Transverse colon (tissue), 4 donors: ENCODE data around the gene KIZ. TPM values are rescaled to one million over a fixed set of nuclear protein-coding genes. Genes with fewer than 3 reads are reported as not detected.

Experiments
- DNase-seq: peaks from one replicate; pipeline ENCODE4 v3.0.0-alpha.2; 2019
- H3K27ac ChIP-seq, 4 donors: fragments of 200-600 bp; sonication (generic); 2 replicates each; pipeline ENCODE4 v1.5.1; 2016 to 2018; ENCODE audit warnings: inconsistent platforms in 4 of 4
- H3K27me3 ChIP-seq: fragments of 200-600 bp; sonication (generic); 2 replicates; pipeline ENCODE4 v1.5.1; 2017; ENCODE audit warnings: inconsistent platforms
- H3K36me3 ChIP-seq, 4 donors: fragments of 200-600 bp; sonication (generic); 2 replicates each; pipeline ENCODE4 v1.5.1; 2017 to 2019; ENCODE audit warnings: inconsistent platforms in 4 of 4
- H3K4me1 ChIP-seq, 4 donors: fragments of 200-600 bp; sonication (generic); 2 replicates each; pipeline ENCODE4 v1.5.1; 2017 to 2020; ENCODE audit warnings: inconsistent platforms in 4 of 4
- H3K4me3 ChIP-seq, 4 donors: fragments of 200-600 bp; sonication (generic); 1 replicate in 1 of 4; 2 replicates in 3 of 4; pipeline versions ENCODE4 v1.5.1 to v1.6.1; 2017 to 2019; ENCODE audit warnings: inconsistent platforms in 4 of 4
- H3K9me3 ChIP-seq, 2 donors: fragments of 200-600 bp; sonication (generic); 2 replicates each; pipeline ENCODE4 v1.5.1; 2017 to 2019; ENCODE audit warnings: inconsistent platforms in 2 of 2
- EP300 ChIP-seq: sonication (generic); formaldehyde crosslinking; IDR thresholded peaks from one replicate; pipeline ENCODE4 v1.6.1; 2017; ENCODE audit warnings: antibody characterized with exemption, low read depth
- POLR2A ChIP-seq: fragments of 450-650 bp; IDR thresholded peaks from one replicate; pipeline ENCODE4 v1.6.1; 2016; ENCODE audit warnings: antibody characterized with exemption, mild to moderate bottlenecking, moderate library complexity
- POLR2AphosphoS5 ChIP-seq, 3 donors: sonication (generic); formaldehyde crosslinking; IDR thresholded peaks; one replicate each; pipeline ENCODE4 v1.6.1; 2016; ENCODE audit warnings: antibody characterized with exemption in 3 of 3
- WGBS, 2 donors: methylation state at CpG; one replicate each; pipeline ENCODE4 v1.1.5; 2018; ENCODE audit warnings: low coverage in 1 of 2; 5-methylcytosine and 5-hydroxymethylcytosine counted together
- in situ Hi-C, 4 donors: fragments of 200-750 bp; cut with MboI; loops; one replicate each; pipeline versions ENCODE4 v1.15.0 to v1.15.1; 2017; ENCODE audit warnings: low sequenced_read_pairs in 3 of 4, low pct_ligation_motif_present in 1 of 4, low pct_unique_long_range_greater_than_20kb in 1 of 4
- intact Hi-C: fragments of 100-400 bp; cut with DNase I; formaldehyde crosslinking; loops from one replicate; pipeline ENCODE4 v1.15.1; 2023; ENCODE audit warnings: low total_unique reads
- total RNA-seq, 4 donors: library from RNA; depleted of rRNA; stranded (reverse); fragments of >200 nt; gene quantifications; one replicate each; pipeline ENCODE4 v1.1.0, GENCODE V29; 2016
- TF ChIP-seq, protein P1 (sequence below), 5 experiments: fragments of 200-600 bp in 3 of 5; fragments of 450-650 bp in 2 of 5; sonication (generic) in 3 of 5; IDR thresholded peaks; 1 replicate in 2 of 5; 2 replicates in 3 of 5; pipeline ENCODE4 v1.5.1; 2016 to 2017; ENCODE audit warnings: antibody characterized with exemption in 5 of 5, inconsistent platforms in 3 of 5, mild to moderate bottlenecking in 2 of 5, moderate library complexity in 1 of 5

The KIZ gene
- total RNA-seq, 4 donors from 2014 or later, result 24.3 to 95.9 (median 36.9) TPM

DNA sequence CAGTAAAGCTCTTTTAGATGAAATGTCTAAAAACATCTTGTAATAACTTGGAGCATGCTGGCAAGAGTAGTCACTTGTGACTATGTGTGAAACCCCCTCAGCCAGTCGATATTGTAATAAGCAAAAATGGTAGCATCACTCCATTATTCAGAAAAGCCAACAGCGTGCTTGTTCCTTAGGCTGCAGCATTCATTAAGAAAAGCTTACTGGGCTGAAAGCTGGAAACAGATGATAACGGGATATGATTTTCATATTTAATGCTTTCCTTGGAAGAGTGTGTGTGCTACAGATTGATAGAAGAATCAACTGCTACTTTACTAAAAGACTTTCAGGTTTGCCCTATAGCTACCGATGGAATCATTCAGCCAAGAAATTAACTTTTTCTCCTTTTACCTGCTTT lies 20.3 kb downstream of the KIZ start:
- intact Hi-C loops, result no loop called here
- Histone ChIP-seq H3K4me1 (no peaks in the 10 kb centered on the region), H3K36me3 (peaks cover 0 to 5% (median 0%) of the 10 kb centered on the region in 4 donors), H3K27me3 (no peaks in the 10 kb centered on the region), H3K9me3 (no peaks in the 10 kb centered on the region), H3K27ac (no peak overlapping the region), H3K4me3 (no peak overlapping the region)
- in situ Hi-C loops, result no loop called here
- 93% methylated on average over 4 of the region's 4 CpGs for WGBS, 2 donors
- no peak for DNase-seq
- TF ChIP-seq EP300, result no peak
- TF ChIP-seq, protein P1, sequence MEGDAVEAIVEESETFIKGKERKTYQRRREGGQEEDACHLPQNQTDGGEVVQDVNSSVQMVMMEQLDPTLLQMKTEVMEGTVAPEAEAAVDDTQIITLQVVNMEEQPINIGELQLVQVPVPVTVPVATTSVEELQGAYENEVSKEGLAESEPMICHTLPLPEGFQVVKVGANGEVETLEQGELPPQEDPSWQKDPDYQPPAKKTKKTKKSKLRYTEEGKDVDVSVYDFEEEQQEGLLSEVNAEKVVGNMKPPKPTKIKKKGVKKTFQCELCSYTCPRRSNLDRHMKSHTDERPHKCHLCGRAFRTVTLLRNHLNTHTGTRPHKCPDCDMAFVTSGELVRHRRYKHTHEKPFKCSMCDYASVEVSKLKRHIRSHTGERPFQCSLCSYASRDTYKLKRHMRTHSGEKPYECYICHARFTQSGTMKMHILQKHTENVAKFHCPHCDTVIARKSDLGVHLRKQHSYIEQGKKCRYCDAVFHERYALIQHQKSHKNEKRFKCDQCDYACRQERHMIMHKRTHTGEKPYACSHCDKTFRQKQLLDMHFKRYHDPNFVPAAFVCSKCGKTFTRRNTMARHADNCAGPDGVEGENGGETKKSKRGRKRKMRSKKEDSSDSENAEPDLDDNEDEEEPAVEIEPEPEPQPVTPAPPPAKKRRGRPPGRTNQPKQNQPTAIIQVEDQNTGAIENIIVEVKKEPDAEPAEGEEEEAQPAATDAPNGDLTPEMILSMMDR (IDR thresholded peaks at IDR 0.05), result no peak
- TF ChIP-seq POLR2AphosphoS5 (IDR thresholded peaks at IDR 0.05), result no peak
- TF ChIP-seq POLR2A, result no peak

DNA sequence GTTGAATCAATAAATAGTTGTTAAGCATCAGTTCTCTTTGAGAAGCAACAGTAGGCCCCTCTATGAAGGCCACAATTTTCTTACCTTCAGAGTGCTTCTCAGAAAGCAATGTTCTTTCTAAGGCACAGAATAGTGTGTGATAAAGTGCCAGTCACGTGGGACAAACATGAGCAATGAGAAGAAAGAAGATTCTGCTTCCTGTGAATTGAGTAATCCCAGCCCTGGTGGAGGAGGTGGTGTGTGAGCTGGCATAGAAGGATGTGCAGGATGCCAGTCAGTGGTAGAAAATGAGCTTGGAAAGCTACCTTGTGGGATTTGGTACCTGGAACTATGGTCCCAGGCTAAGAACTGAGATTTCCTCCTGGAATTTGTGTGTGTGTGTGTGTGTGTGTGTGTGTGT lies 21.7 kb downstream of the KIZ start:
- Histone ChIP-seq H3K9me3 (no peaks in the 10 kb centered on the region), H3K27me3 (no peaks in the 10 kb centered on the region), H3K4me1 (no peaks in the 10 kb centered on the region), H3K27ac (no peak overlapping the region), H3K4me3 (no peak overlapping the region), H3K36me3 (peaks cover 0 to 5% (median 0%) of the 10 kb centered on the region in 4 donors)
- intact Hi-C loops, result no loop called here
- 79% methylated on average over 1 of the region's 1 CpG; no CpG with 5 or more reads in 1 of the 2 donors for WGBS, 2 donors
- in situ Hi-C loops, result no loop called here
- no peak for DNase-seq
- TF ChIP-seq POLR2AphosphoS5 (IDR thresholded peaks at IDR 0.05), result no peak
- no peak for TF ChIP-seq EP300
- TF ChIP-seq POLR2A, result no peak
- TF ChIP-seq, protein P1 (IDR thresholded peaks at IDR 0.05), result no peak

DNA sequence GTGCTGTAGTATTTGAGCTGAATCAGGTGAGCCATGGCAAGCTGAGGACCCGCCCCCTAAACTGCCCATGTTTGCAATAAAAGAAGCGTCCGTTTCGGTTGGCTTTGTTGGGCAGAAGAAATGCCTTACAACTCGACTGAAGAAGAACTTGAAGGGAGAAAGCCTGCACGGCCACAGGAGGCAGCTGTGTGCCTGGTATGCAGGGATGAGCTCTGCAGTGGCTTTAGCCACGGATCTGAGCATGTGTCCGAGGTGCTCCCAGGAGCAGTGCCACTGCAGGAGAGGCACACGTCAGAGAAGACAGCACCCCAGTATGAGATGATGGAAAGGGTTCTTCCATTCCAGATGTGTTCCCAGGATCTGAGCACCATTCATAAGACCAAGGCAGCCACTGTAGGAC lies 23.5 kb downstream of the KIZ start:
- intact Hi-C loops, result no loop called here
- in situ Hi-C loops, result no loop called here
- H3K36me3 ChIP-seq, result peaks cover 0 to 5% (median 0%) of the 10 kb centered on the region in 4 donors
- H3K27me3 ChIP-seq, result no peaks in the 10 kb centered on the region
- no peaks in the 10 kb centered on the region for H3K9me3 ChIP-seq
- WGBS, 2 donors, result 93% methylated on average over 9 of the region's 9 CpGs; no CpG with 5 or more reads in 1 of the 2 donors
- H3K4me3 ChIP-seq, result no peak overlapping the region
- H3K4me1 ChIP-seq, result no peaks in the 10 kb centered on the region
- no peak for DNase-seq
- TF ChIP-seq POLR2A (no peak), POLR2AphosphoS5 (IDR thresholded peaks at IDR 0.05) (no peak), EP300 (no peak)
- TF ChIP-seq, protein P1 (IDR thresholded peaks at IDR 0.05), result no peak
- no peak overlapping the region for H3K27ac ChIP-seq

DNA sequence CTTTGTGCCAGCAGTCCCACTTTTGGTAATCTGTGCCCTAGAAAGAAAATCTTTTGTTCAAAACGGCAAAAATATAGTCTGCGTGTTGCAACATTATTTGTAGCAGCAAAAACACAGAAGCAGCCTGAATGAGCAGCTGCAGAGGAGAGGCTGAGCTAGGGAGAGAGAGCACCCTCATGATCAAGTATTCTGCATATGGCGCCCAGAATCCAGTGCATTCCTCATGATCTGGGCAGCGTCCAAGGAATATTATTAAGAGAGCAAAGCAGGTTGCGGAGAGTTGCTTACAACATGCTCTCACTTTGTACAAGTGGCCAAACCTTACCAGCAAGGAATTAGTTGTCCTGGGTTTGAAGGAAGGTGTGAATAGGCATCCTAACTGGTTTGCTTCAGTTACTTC lies 25.9 kb downstream of the KIZ start:
- TF ChIP-seq, protein P1 (IDR thresholded peaks at IDR 0.05), result no peak
- no peak for TF ChIP-seq EP300
- TF ChIP-seq POLR2A, result no peak
- TF ChIP-seq POLR2AphosphoS5 (IDR thresholded peaks at IDR 0.05), result no peak
- no peaks in the 10 kb centered on the region for H3K27me3 ChIP-seq
- in situ Hi-C loops (no loop called here), intact Hi-C loops (no loop called here)
- H3K9me3 ChIP-seq, result no peaks in the 10 kb centered on the region
- no peak overlapping the region for H3K4me3 ChIP-seq
- no peak overlapping the region for H3K27ac ChIP-seq
- peaks cover 0 to 8% (median 3%) of the 10 kb centered on the region in 4 donors for H3K4me1 ChIP-seq
- no peak for DNase-seq
- WGBS, 2 donors, result 83 to 84% methylated on average over 2 to 5 of the region's 5 CpGs
- H3K36me3 ChIP-seq, result no peaks in the 10 kb centered on the region
